GM04503 (cell line): ENCODE data around the gene PRDM13.
"Not testable (repeated sequence)": the region's sequence is repeated elsewhere in the genome, so short reads cannot be mapped to it uniquely, and the experiment has no call there.

Source experiments
- DNase-seq: peaks from one replicate; pipeline ENCODE4 v3.0.0-alpha.2; 2012; ENCODE audit warnings: low read depth

PRDM13 gene

GRCh38 chr6:99603421-99604165 lies 3.0 kb upstream of the PRDM13 start:
- DNase-seq: no peak

- no peak for DNase-seq
These were observed 2.2 kb upstream of the PRDM13 start for GRCh38 chr6:99604166-99605073.

GRCh38 chr6:99605074-99605734 lies 1.4 kb upstream of the PRDM13 start:
- no peak for DNase-seq

GRCh38 chr6:99605911-99606655 lies 550 bp upstream of the PRDM13 start:
- DNase-seq: no peak

GRCh38 chr6:99607416-99608036 lies 893 bp downstream of the PRDM13 start:
- no peak for DNase-seq

GRCh38 chr6:99608059-99608885 lies 1.6 kb downstream of the PRDM13 start:
- DNase-seq: no peak

GRCh38 chr6:99608886-99609482 lies 2.4 kb downstream of the PRDM13 start:
- DNase-seq: no peak

GRCh38 chr6:99609905-99610489 lies 3.4 kb downstream of the PRDM13 start:
- no peak for DNase-seq

GRCh38 chr6:99611148-99611547 lies 4.5 kb downstream of the PRDM13 start:
- DNase-seq: no peak

- no peak for DNase-seq
These were observed 6.1 kb downstream of the PRDM13 start for GRCh38 chr6:99612551-99613408.

GRCh38 chr6:99613409-99613704 lies 6.7 kb downstream of the PRDM13 start:
- DNase-seq: no peak

GRCh38 chr6:99613705-99614429 lies 7.2 kb downstream of the PRDM13 start:
- no peak for DNase-seq

- DNase-seq: no peak
These were observed 8.0 kb downstream of the PRDM13 start for GRCh38 chr6:99614430-99615186.

GRCh38 chr6:99617131-99617530 lies 10.5 kb downstream of the PRDM13 start:
- DNase-seq: no peak

- no peak for DNase-seq
These were observed 12.2 kb downstream of the PRDM13 start for GRCh38 chr6:99618649-99619408.

GRCh38 chr6:99619409-99619762 lies 12.8 kb downstream of the PRDM13 start:
- DNase-seq: no peak

- DNase-seq: not testable (repeated sequence)
These were observed 15.4 kb downstream of the PRDM13 start for GRCh38 chr6:99622044-99622443.
